GM12865 (cell line): Measurements from ENCODE around the gene MGAT5.

Experiments used
- DNase-seq: peaks from one replicate; pipeline ENCODE4 v3.0.0; 2010; ENCODE audit warnings: low read depth
- H3K4me3 ChIP-seq: 2 replicates; pipeline ENCODE4 v1.5.1; 2011; ENCODE audit warnings: mild to moderate bottlenecking, low read depth, low read length, control low read depth
- CTCF ChIP-seq: IDR thresholded peaks from 2 replicates; pipeline ENCODE4 v1.5.1; 2011; ENCODE audit warnings: low read length, control low read depth, low read depth, inconsistent platforms; ENCODE audit not compliant: insufficient read depth; ENCODE audit errors: missing control alignments

Gene MGAT5

GRCh38 chr2:134280726-134281125 is 26.9 kb downstream of the MGAT5 start:
- no peak for DNase-seq
- no peak overlapping the region for H3K4me3 ChIP-seq

GRCh38 chr2:134281815-134282419 is 28.0 kb downstream of the MGAT5 start:
- no peak for TF ChIP-seq CTCF
- H3K4me3 ChIP-seq: no peak overlapping the region
- peak; percentile 41 for DNase-seq

More at GRCh38 chr2:134280726-134281125, 26.9 kb downstream of the MGAT5 start:
- TF ChIP-seq CTCF: no peak

GRCh38 chr2:134282629-134283400 is 28.9 kb downstream of the MGAT5 start:
- no peak for TF ChIP-seq CTCF
- DNase-seq: peak; percentile 96
- no peak overlapping the region for H3K4me3 ChIP-seq

GRCh38 chr2:134283661-134284060 is 29.8 kb downstream of the MGAT5 start:
- TF ChIP-seq CTCF: no peak
- DNase-seq: no peak
- H3K4me3 ChIP-seq: no peak overlapping the region

GRCh38 chr2:134284119-134284670 is 30.3 kb downstream of the MGAT5 start:
- no peak for TF ChIP-seq CTCF
- DNase-seq: no peak
- no peak overlapping the region for H3K4me3 ChIP-seq

- 0 out of 2 replicates have a peak overlapping the region, but pooled peaks have one; percentile 6 for H3K4me3 ChIP-seq
- no peak for TF ChIP-seq CTCF
- peak; percentile 88 for DNase-seq
These were observed 33.5 kb downstream of the MGAT5 start for GRCh38 chr2:134287323-134287722.

- no peak for TF ChIP-seq CTCF
- no peak overlapping the region for H3K4me3 ChIP-seq
These were observed 34.9 kb downstream of the MGAT5 start for GRCh38 chr2:134288814-134289213.

More at GRCh38 chr2:134288814-134289213, 34.9 kb downstream of the MGAT5 start:
- DNase-seq: no peak
